ENCODE results near the gene QRSL1. TPM values are rescaled to one million over a fixed set of nuclear protein-coding genes. Genes with fewer than 3 reads are reported as not detected.

The QRSL1 gene
- total and polyA plus RNA-seq, 2 experiments from 2014 or later, result 18.4 to 19.3 TPM

- Histone ChIP-seq H3K4me1 (ENCODE audit: insufficient read depth) (peaks cover 12% of the 10 kb centered on the region), H4K20me1 (replicated peaks; ENCODE audit: insufficient read depth) (no peaks in the 10 kb centered on the region), H3K27ac (ENCODE audit: low read depth) (no peak overlapping the region), H3K4me2 (no peak overlapping the region), H3K4me3 (no peak overlapping the region), H3F3A (replicated peaks; ENCODE audit: low read depth) (no peaks in the 10 kb centered on the region), H3K27me3 (ENCODE audit: insufficient read depth) (no peaks in the 10 kb centered on the region), H3K79me2 (replicated peaks; ENCODE audit: insufficient read depth) (no peaks in the 10 kb centered on the region), H3K9me2 (ENCODE audit: insufficient read depth) (0 out of 2 replicates have a peak, but pooled peaks cover 3% of the 10 kb centered on the region), H3K36me3 (ENCODE audit: insufficient read depth) (no peaks in the 10 kb centered on the region; the same call in 1 of the 2 replicates), H2AFZ (no peak overlapping the region)
- TF ChIP-seq EZH2 (IDR thresholded peaks at IDR 0.05; ENCODE audit: low read depth, unreplicated experiment) (no peak), POLR2AphosphoS5 (IDR thresholded peaks at IDR 0.05; ENCODE audit: low read depth) (no peak), EZH2phosphoT487 (IDR thresholded peaks at IDR 0.05; ENCODE audit: unreplicated experiment) (no peak), ZNF114 (CRISPR knock-in tag; IDR thresholded peaks at IDR 0.05) (no peak), NANOG (IDR thresholded peaks at IDR 0.05; ENCODE audit: borderline replicate concordance) (no peak), STAT1 (IDR thresholded peaks at IDR 0.05; ENCODE audit: unreplicated experiment) (no peak), CTCF (conservative IDR thresholded peaks at IDR 0.05; ENCODE audit: low read depth in 2 of 2) (no peak), CREB1 (CRISPR knock-in tag; IDR thresholded peaks at IDR 0.05; ENCODE audit: low read depth) (no peak), ZNF331 (CRISPR knock-in tag; IDR thresholded peaks at IDR 0.05; ENCODE audit: low read depth) (no peak), ZNF462 (CRISPR knock-in tag; IDR thresholded peaks at IDR 0.05) (no peak), REST (IDR thresholded peaks at IDR 0.05; ENCODE audit: unreplicated experiment) (no peak), JUNB (IDR thresholded peaks at IDR 0.05; ENCODE audit: unreplicated experiment) (no peak), ETS1 (IDR thresholded peaks at IDR 0.05) (no peak)
- Mint-ChIP-seq H3K27ac (no peak overlapping the region), H3K4me1 (peaks cover 11% of the 10 kb centered on the region), H3K4me3 (no peak overlapping the region), H3K9me3 (peaks cover 39% of the 10 kb centered on the region), H3K27me3 (ENCODE audit: insufficient read depth, low read depth, poor library complexity) (peaks cover 8% of the 10 kb centered on the region), H3K36me3 (ENCODE audit: low read depth) (peaks cover 26% of the 10 kb centered on the region)
- ATAC-seq (no peak), DNase-seq (ENCODE audit: low spot score) (no peak)
Measured at GRCh38 chr6:106704327-106704726, 74.9 kb downstream of the QRSL1 start.
